Kidney (tissue), 14 donors: ENCODE results near the gene TSPAN3. TPM values are rescaled to one million over a fixed set of nuclear protein-coding genes. Genes with fewer than 3 reads are reported as not detected.

ENCODE experiments used
- DNase-seq, 5 donors: peaks; one replicate each; pipeline ENCODE4 v3.0.0-alpha.2; 2013 to 2020
- FAIRE-seq: peaks from 2 replicates; lab custom pipeline; 2012; peaks lifted over from hg19 to GRCh38; lab: Jason Lieb, UNC
- H3K27ac ChIP-seq, 2 donors: one replicate each; pipeline ENCODE4 v1.7.0; 2013; ENCODE audit warnings: low read depth in 2 of 2, low read length in 2 of 2, inconsistent platforms in 1 of 2
- H3K27me3 ChIP-seq: one replicate; pipeline ENCODE4 v1.7.1; 2013; ENCODE audit warnings: low read length, inconsistent platforms; ENCODE audit not compliant: control insufficient read depth, insufficient read depth
- H3K36me3 ChIP-seq, 3 donors: one replicate each; pipeline versions ENCODE4 v1.7.0 to v1.7.1; 2013; ENCODE audit warnings: low read length in 3 of 3, control low read depth in 1 of 3, inconsistent platforms in 1 of 3; ENCODE audit not compliant: insufficient read depth in 3 of 3, control insufficient read depth in 2 of 3
- H3K4me1 ChIP-seq, 3 donors: one replicate each; pipeline versions ENCODE4 v1.7.0 to v1.7.1; 2013; ENCODE audit warnings: low read length in 3 of 3, inconsistent platforms in 1 of 3, low read depth in 1 of 3; ENCODE audit not compliant: control insufficient read depth in 2 of 3, insufficient read depth in 2 of 3
- H3K4me3 ChIP-seq, 3 donors: one replicate each; pipeline versions ENCODE4 v1.7.0 to v1.8.1; 2013; ENCODE audit warnings: low read length in 3 of 3, control low read depth in 1 of 3, inconsistent platforms in 1 of 3
- H3K9ac ChIP-seq, 3 donors: one replicate each; pipeline versions ENCODE4 v1.7.0 to v1.7.1; 2013; ENCODE audit warnings: low read length in 3 of 3, control low read depth in 1 of 3, inconsistent platforms in 1 of 3
- H3K9me3 ChIP-seq, 3 donors: one replicate each; pipeline versions ENCODE4 v1.7.0 to v1.7.1; 2013; ENCODE audit warnings: low read length in 3 of 3, control low read depth in 1 of 3, inconsistent platforms in 1 of 3; ENCODE audit not compliant: control insufficient read depth in 2 of 3, insufficient read depth in 1 of 3
- CTCF ChIP-seq: IDR thresholded peaks from 3 replicates; pipeline ENCODE4 v1.5.1; 2012; ENCODE audit warnings: mild to moderate bottlenecking, moderate library complexity, borderline replicate concordance; ENCODE audit not compliant: insufficient read depth; ENCODE audit errors: extremely low read depth
- intact Hi-C: fragments of 100-400 bp; cut with DNase I; formaldehyde crosslinking; loops from one replicate; pipeline ENCODE4 v1.11.1; 2022
- polyA plus RNA-seq: library from polyadenylated mRNA; stranded (reverse); fragments of 350-450 nt; fragmentation: Illumina TruSeq; extraction: RNeasy Lipid Tissue Mini Kit (QIAGEN cat#74804); gene quantifications from one replicate; pipeline ENCODE4 v1.2.3, GENCODE V29; 2014; ENCODE audit warnings: low read depth, low replicate concordance; ENCODE audit not compliant: insufficient read depth
- total RNA-seq: library from RNA; stranded (reverse); fragmentation: NEBNext Ultra II Directional; extraction: Animal tissue kit (Norgen Biotek cat#: 25700); gene quantifications from one replicate; pipeline ENCODE4 v1.2.1, GENCODE V29; 2021
- donor health status: control.
- donor health status: control.
- donor health status: control.
- donor health status: control.
- donor health status: control.
- donor health status: DM: yes; HTN: yes; CAD: no.
- donor health status: Normal renal cell carcinoma (clear cell type).

The TSPAN3 gene
- total and polyA plus RNA-seq, 2 donors from 2014 or later, result 245 to 273 TPM

- FAIRE-seq (no peak), DNase-seq (peak in 2 of 5 donors; percentile 25 to 57)
- no peaks in the 10 kb centered on the region for H3K9me3 ChIP-seq
- no peak overlapping the region for H3K9ac ChIP-seq
- H3K27me3 ChIP-seq, result no peaks in the 10 kb centered on the region
- TF ChIP-seq CTCF, result no peak
- H3K4me1 ChIP-seq, result peaks cover 5 to 10% (median 7%) of the 10 kb centered on the region in 3 donors
- H3K27ac ChIP-seq, result peak overlapping the region in 1 of 2 donors; percentile 35
- intact Hi-C loops, result no loop called here
- no peak overlapping the region for H3K4me3 ChIP-seq
- peaks cover 0 to 3% (median 0%) of the 10 kb centered on the region in 3 donors for H3K36me3 ChIP-seq
These were observed 36.2 kb upstream of the TSPAN3 start for GRCh38 chr15:77107068-77107467.

- intact Hi-C loops, result no loop called here
- Histone ChIP-seq H3K36me3 (no peaks in the 10 kb centered on the region), H3K27me3 (no peaks in the 10 kb centered on the region), H3K9me3 (no peaks in the 10 kb centered on the region), H3K9ac (no peak overlapping the region), H3K27ac (no peak overlapping the region), H3K4me3 (no peak overlapping the region), H3K4me1 (peaks cover 5 to 10% (median 7%) of the 10 kb centered on the region in 3 donors)
- no peak for FAIRE-seq
- DNase-seq, result no peak
- TF ChIP-seq CTCF, result no peak
These were observed 33.2 kb upstream of the TSPAN3 start for GRCh38 chr15:77104155-77104554.

DNA sequence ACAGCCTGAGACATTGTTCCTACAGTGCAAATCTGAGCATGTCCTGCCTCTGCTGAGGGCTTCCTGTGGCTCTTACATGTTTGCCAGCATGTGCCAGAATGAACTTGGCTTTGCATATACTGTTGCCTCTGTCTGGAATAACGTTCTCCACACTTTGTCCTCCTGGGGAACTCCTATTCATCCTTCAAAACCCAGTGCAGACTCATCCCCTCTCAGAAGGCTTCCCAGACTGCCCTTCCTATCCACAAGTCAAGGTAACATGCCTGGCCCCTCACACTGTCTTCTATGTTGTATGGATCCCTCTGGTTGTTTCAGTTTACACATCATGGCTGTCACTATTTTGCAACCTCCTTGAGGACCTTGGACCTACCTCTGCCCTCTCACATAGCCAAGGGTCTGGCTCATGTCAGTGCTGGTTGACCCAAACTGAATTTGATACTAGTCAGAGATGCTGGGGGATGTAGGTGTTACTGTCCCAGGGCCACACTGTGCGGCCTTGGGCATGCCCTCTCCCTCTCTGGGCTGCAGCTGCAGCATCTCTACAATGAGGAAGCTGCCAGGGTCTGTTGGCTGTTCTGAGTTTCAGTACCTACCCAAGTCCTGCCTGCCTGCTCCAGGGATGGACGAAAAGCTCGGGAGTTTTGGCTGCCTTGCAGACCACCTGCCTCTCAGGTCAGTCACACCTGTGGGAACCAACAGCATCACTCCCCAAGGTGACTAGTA is 29.0 kb upstream of the TSPAN3 start:
- DNase-seq (no peak), FAIRE-seq (no peak)
- H3K36me3 ChIP-seq, result no peaks in the 10 kb centered on the region
- H3K27me3 ChIP-seq, result no peaks in the 10 kb centered on the region
- no peak overlapping the region for H3K9ac ChIP-seq
- intact Hi-C loops, result no loop called here
- no peak for TF ChIP-seq CTCF
- no peaks in the 10 kb centered on the region for H3K9me3 ChIP-seq
- no peak overlapping the region for H3K4me3 ChIP-seq
- H3K27ac ChIP-seq, result no peak overlapping the region
- no peaks in the 10 kb centered on the region for H3K4me1 ChIP-seq

DNA sequence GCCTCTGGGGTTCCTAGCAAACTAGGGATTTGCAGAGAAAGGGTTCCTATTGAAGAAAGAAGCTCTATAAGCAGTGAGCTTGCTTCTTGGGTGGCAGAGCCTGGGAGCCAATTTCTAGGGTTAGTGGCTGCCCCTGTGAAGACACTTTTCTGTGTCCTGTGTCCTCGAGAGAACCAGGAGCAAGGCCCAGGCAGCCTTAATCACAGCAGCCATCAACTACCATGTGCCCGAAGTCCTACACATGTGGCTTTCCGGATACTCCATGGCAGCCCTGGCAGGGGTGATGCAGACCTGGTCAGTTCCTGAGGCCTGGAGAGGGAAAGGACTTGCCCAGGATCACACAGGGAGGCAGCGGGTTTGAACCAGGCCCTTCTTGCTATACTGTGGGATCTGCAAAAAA is 27.7 kb upstream of the TSPAN3 start:
- no peak for DNase-seq
- Histone ChIP-seq H3K27ac (no peak overlapping the region), H3K36me3 (no peaks in the 10 kb centered on the region), H3K4me1 (no peaks in the 10 kb centered on the region), H3K4me3 (no peak overlapping the region), H3K27me3 (no peaks in the 10 kb centered on the region), H3K9me3 (no peaks in the 10 kb centered on the region), H3K9ac (no peak overlapping the region)
- FAIRE-seq, result no peak
- no peak for TF ChIP-seq CTCF
- intact Hi-C loops, result no loop called here
